GM13977 (cell line): ENCODE data around the gene VIPR2.

Experiments used
- DNase-seq: peaks from one replicate; pipeline ENCODE4 v3.0.0; 2012; ENCODE audit warnings: low spot score
- CTCF ChIP-seq: IDR thresholded peaks from 2 replicates; pipeline ENCODE4 v1.5.1; 2012; ENCODE audit warnings: mild to moderate bottlenecking, control low read depth; ENCODE audit not compliant: insufficient read depth; ENCODE audit errors: extremely low read depth, missing control alignments
- in situ Hi-C: fragments of 300-500 bp; cut with MboI; formaldehyde crosslinking; loops from one replicate; pipeline ENCODE4 v1.12.0; 2022; ENCODE audit warnings: low sequenced_read_pairs, low pct_unique_long_range_greater_than_20kb, mixed read lengths, inconsistent platforms; ENCODE audit not compliant: unreplicated experiment

Gene VIPR2

GRCh38 chr7:159035571-159036073, 109.0 kb downstream of the VIPR2 start:
- no peak for TF ChIP-seq CTCF
- in situ Hi-C loops: no loop called here
- DNase-seq: no peak

GRCh38 chr7:159034988-159035387, 109.7 kb downstream of the VIPR2 start:
- DNase-seq: no peak
- no peak for TF ChIP-seq CTCF
- in situ Hi-C loops: no loop called here

- in situ Hi-C loops: no loop called here
Measured at GRCh38 chr7:159034394-159034793, 110.3 kb downstream of the VIPR2 start.

GRCh38 chr7:159033956-159034355, 110.7 kb downstream of the VIPR2 start:
- in situ Hi-C loops: no loop called here
- no peak for DNase-seq
- no peak for TF ChIP-seq CTCF

More at GRCh38 chr7:159034394-159034793, 110.3 kb downstream of the VIPR2 start:
- TF ChIP-seq CTCF: no peak
- no peak for DNase-seq

GRCh38 chr7:159033473-159033825, 111.2 kb downstream of the VIPR2 start:
- no peak for TF ChIP-seq CTCF
- no peak for DNase-seq
- in situ Hi-C loops: no loop called here

GRCh38 chr7:159032753-159033472, 111.8 kb downstream of the VIPR2 start:
- no peak for TF ChIP-seq CTCF
- no peak for DNase-seq
- in situ Hi-C loops: no loop called here
